ENCODE data around the gene CCNO. TPM values are rescaled to one million over a fixed set of nuclear protein-coding genes. Genes with fewer than 3 reads are reported as not detected.

CCNO gene, protein sequence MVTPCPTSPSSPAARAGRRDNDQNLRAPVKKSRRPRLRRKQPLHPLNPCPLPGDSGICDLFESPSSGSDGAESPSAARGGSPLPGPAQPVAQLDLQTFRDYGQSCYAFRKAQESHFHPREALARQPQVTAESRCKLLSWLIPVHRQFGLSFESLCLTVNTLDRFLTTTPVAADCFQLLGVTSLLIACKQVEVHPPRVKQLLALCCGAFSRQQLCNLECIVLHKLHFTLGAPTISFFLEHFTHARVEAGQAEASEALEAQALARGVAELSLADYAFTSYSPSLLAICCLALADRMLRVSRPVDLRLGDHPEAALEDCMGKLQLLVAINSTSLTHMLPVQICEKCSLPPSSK
- 0.05 and 0.18 TPM in 2 replicates for polyA plus RNA-seq (2011; rRNA removed)
- polyA minus RNA-seq (2011; rRNA and poly(A)+ RNA removed): not detected in 2 replicates

DNA sequence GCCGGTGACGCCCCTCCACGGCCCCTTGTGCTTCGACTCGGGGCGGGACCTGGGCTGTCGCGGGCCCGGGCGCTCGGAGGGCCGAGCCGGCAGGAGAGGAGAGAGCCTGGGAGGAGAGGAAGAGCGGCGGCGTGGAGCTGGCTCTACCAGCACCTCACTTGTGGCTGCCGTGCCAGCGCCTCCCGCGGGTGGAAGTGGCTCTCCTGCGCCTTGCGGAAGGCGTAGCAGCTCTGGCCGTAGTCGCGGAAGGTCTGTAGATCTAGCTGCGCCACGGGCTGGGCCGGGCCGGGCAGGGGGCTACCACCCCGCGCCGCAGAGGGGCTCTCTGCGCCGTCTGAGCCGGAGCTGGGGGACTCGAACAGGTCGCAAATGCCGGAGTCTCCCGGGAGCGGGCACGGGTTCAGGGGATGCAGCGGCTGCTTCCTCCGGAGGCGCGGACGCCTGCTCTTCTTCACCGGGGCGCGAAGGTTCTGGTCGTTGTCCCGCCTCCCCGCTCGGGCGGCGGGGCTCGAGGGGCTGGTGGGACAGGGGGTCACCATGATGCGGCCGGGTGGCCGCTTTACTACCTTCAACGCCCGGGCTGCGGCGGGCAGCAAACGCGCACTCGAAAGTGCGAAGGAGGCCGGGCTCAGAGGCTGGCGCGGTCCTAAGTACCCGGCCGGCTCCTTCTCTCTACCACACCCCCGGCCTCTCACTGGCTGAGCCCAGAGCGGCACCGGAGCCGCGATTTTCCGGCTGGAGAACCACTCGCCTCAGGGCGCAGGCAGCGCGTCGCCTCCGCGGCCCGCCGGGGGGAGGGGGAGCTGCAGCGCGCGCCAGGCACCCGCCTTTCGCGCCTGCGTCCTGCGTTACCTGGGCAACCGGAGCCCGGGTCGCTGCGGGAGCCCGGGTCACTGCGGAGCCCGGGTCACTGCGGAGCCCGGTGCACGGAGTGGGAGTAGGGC lies at the start of gene CCNO:
Gene CCNO (minus strand): TSS at position 624 of the 944 bp plus-strand sequence. CDS start 85 bp downstream, at position 539.
- CTCF ChIA-PET: interaction anchor here (0.8 to 1.1 kb wide), 3 partner anchors 10 to 48 kb away, joined by 3 to 4 read pairs (median 3); no protein-coding TSS in a partner anchor
- H3K27me3 ChIP-seq (ENCODE audit: control insufficient read depth, insufficient read depth, low read length): peaks cover 43% of the 10 kb centered on the region
- H3K4me3 ChIP-seq (ENCODE audit: low read depth, low read length): peak within 1 kb of the TSS; percentile 43
- TF ChIP-seq, protein P1, sequence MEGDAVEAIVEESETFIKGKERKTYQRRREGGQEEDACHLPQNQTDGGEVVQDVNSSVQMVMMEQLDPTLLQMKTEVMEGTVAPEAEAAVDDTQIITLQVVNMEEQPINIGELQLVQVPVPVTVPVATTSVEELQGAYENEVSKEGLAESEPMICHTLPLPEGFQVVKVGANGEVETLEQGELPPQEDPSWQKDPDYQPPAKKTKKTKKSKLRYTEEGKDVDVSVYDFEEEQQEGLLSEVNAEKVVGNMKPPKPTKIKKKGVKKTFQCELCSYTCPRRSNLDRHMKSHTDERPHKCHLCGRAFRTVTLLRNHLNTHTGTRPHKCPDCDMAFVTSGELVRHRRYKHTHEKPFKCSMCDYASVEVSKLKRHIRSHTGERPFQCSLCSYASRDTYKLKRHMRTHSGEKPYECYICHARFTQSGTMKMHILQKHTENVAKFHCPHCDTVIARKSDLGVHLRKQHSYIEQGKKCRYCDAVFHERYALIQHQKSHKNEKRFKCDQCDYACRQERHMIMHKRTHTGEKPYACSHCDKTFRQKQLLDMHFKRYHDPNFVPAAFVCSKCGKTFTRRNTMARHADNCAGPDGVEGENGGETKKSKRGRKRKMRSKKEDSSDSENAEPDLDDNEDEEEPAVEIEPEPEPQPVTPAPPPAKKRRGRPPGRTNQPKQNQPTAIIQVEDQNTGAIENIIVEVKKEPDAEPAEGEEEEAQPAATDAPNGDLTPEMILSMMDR (IDR thresholded peaks at IDR 0.05; ENCODE audit: insufficient read depth, low read depth, low read length): no peak
- no peak for DNase-seq (ENCODE audit: low read depth)
- H3K36me3 ChIP-seq (ENCODE audit: control insufficient read depth, insufficient read depth, low read length): no peaks in the 10 kb centered on the region
- POLR2A ChIA-PET: no interaction called here

DNA sequence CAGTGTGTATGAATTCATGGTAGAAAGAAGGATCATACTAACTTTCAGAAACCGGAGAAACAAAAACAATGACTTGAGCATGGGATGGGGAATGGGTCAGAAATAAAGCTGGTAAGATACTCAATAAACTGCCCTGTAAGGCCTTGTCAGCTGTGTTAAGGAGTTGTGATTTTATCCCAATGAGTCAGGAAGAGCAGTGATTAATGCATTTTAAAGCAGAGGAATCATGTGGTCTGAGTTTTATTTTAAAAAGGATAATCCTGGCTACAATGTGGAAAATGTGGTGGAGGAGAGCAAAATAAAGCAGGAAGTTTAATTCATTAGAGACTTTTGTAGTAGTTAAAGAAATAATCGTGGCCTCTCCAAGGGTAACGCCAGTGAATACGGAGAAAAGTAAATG lies 45.4 kb upstream of the CCNO start:
- Histone ChIP-seq H3K27me3 (ENCODE audit: control insufficient read depth, insufficient read depth, low read length) (no peaks in the 10 kb centered on the region), H3K36me3 (ENCODE audit: control insufficient read depth, insufficient read depth, low read length) (peaks cover 10% of the 10 kb centered on the region), H3K4me3 (ENCODE audit: low read depth, low read length) (no peak overlapping the region)
- DNase-seq (ENCODE audit: low read depth): peak; percentile 35
- TF ChIP-seq, protein P1 (IDR thresholded peaks at IDR 0.05; ENCODE audit: insufficient read depth, low read depth, low read length): no peak
- ChIA-PET POLR2A (no interaction called here), CTCF (no interaction called here)

DNA sequence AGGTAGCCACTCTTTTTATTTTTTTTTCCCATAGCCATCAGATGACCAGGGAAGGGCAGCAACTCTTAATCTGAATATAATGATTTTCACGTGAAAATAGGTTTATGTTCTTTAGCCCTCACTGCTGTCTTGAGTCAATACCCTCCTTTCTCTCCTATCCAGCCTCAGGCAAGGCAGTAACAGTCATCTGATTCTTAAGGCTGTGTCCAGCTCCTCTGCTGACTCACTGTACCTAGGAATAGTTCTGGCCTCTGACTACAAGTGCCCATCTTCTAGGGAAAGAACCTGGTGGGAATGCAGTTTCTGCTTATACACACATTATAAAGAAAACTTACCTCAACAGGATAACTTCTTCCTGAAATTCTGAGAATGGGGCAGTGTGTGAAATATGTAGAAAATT lies 43.4 kb upstream of the CCNO start:
- POLR2A ChIA-PET: interaction anchor here (0.6 kb wide), 1 partner anchor 1683 kb away, joined by 3 read pairs; no protein-coding TSS in a partner anchor
- H3K27me3 ChIP-seq (ENCODE audit: control insufficient read depth, insufficient read depth, low read length): no peaks in the 10 kb centered on the region
- DNase-seq (ENCODE audit: low read depth): peak; percentile 10
- H3K36me3 ChIP-seq (ENCODE audit: control insufficient read depth, insufficient read depth, low read length): peaks cover 6% of the 10 kb centered on the region
- TF ChIP-seq, protein P1 (IDR thresholded peaks at IDR 0.05; ENCODE audit: insufficient read depth, low read depth, low read length): no peak
- no peak overlapping the region for H3K4me3 ChIP-seq (ENCODE audit: low read depth, low read length)
- CTCF ChIA-PET: interaction anchor here (0.6 kb wide), 2 partner anchors 13 to 1114 kb away, joined by 3 read pairs; no protein-coding TSS in a partner anchor

DNA sequence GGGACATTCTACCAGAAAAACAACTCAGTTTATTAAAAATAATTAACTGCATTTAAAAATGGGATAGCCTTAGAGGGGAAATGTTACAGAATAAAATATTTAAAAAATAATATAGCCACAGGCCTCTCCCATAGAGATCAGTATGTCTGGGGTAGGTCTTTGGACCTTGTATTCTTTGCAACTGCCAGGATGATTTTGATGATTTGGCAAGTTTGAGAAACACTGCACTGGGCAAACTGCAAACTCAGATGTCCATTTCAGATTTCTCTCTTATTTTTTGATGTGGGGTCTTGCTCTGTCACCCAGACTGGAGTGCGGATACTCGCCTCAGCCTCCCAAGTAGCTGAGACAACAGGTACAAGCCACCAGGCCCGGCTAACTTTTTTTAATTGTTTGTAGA lies 24.9 kb upstream of the CCNO start:
- peaks cover 5% of the 10 kb centered on the region; the same call in 1 of the 2 replicates for H3K36me3 ChIP-seq (ENCODE audit: control insufficient read depth, insufficient read depth, low read length)
- no peak for DNase-seq (ENCODE audit: low read depth)
- CTCF ChIA-PET: interaction anchor here (1.6 kb wide), 1 partner anchor 12 kb away, joined by 8 read pairs; no protein-coding TSS in a partner anchor
- H3K27me3 ChIP-seq (ENCODE audit: control insufficient read depth, insufficient read depth, low read length): no peaks in the 10 kb centered on the region
- POLR2A ChIA-PET: no interaction called here
- TF ChIP-seq, protein P1 (IDR thresholded peaks at IDR 0.05; ENCODE audit: insufficient read depth, low read depth, low read length): no peak
- H3K4me3 ChIP-seq (ENCODE audit: low read depth, low read length): no peak overlapping the region

All from BJ (cell line).